Gastroesophageal sphincter (tissue), 4 donors: ENCODE data around the gene TLE2. TPM values are rescaled to one million over a fixed set of nuclear protein-coding genes. Genes with fewer than 3 reads are reported as not detected.

Source experiments
- ATAC-seq: fragments of 150-250 bp; one replicate; pipeline ENCODE4 v1.9.1; 2016; ENCODE audit warnings: mild to moderate bottlenecking, moderate library complexity
- H3K27ac ChIP-seq, 4 donors: fragments of 200-600 bp; sonication (generic) in 3 of 4; 1 replicate in 3 of 4; 2 replicates in 1 of 4; pipeline ENCODE4 v1.5.1; 2016 to 2019
- H3K27me3 ChIP-seq: fragments of 200-600 bp; sonication (generic); one replicate; pipeline ENCODE4 v1.5.1; 2019
- H3K36me3 ChIP-seq, 2 donors: fragments of 200-600 bp; sonication (generic); one replicate each; pipeline ENCODE4 v1.5.1; 2019; ENCODE audit warnings: control low read depth in 1 of 2
- H3K4me1 ChIP-seq, 3 donors: fragments of 200-600 bp; sonication (generic); 1 replicate in 2 of 3; 2 replicates in 1 of 3; pipeline ENCODE4 v1.5.1; 2016 to 2019; ENCODE audit warnings: control low read depth in 2 of 3
- H3K4me3 ChIP-seq, 2 donors: fragments of 200-600 bp; sonication (generic); one replicate each; pipeline ENCODE4 v1.5.1; 2019; ENCODE audit warnings: mild to moderate bottlenecking in 1 of 2, moderate library complexity in 1 of 2
- H3K9me3 ChIP-seq, 3 donors: fragments of 200-600 bp; sonication (generic); one replicate each; pipeline ENCODE4 v1.5.1; 2017 to 2019; ENCODE audit warnings: control low read depth in 2 of 3
- EP300 ChIP-seq: sonication (generic); formaldehyde crosslinking; IDR thresholded peaks from one replicate; pipeline ENCODE4 v1.6.1; 2017; ENCODE audit warnings: antibody characterized with exemption, mild to moderate bottlenecking
- POLR2A ChIP-seq, 2 donors: fragments of 450-650 bp; IDR thresholded peaks; one replicate each; pipeline ENCODE4 v1.6.1; 2017; ENCODE audit warnings: antibody characterized with exemption in 2 of 2, mild to moderate bottlenecking in 2 of 2, moderate library complexity in 1 of 2
- POLR2AphosphoS5 ChIP-seq: sonication (generic); formaldehyde crosslinking; IDR thresholded peaks from one replicate; pipeline ENCODE4 v1.6.1; 2017; ENCODE audit warnings: antibody characterized with exemption
- WGBS, 2 donors: methylation state at CpG; one replicate each; pipeline ENCODE4 v1.1.5; 2018; ENCODE audit warnings: low coverage in 1 of 2; 5-methylcytosine and 5-hydroxymethylcytosine counted together
- total RNA-seq, 4 donors: library from RNA; depleted of rRNA; stranded (reverse); fragments of >200 nt; gene quantifications; one replicate each; pipeline ENCODE4 v1.1.0, GENCODE V29; 2016
- TF ChIP-seq, protein P1 (sequence below), 4 experiments: fragments of 200-600 bp in 2 of 4; fragments of 450-650 bp in 2 of 4; sonication (generic) in 1 of 4; IDR thresholded peaks; one replicate each; pipeline ENCODE4 v1.5.1; 2017 to 2019; ENCODE audit warnings: antibody characterized with exemption in 4 of 4, mild to moderate bottlenecking in 2 of 4, moderate library complexity in 2 of 4

TLE2 gene
- total RNA-seq, 4 donors from 2014 or later, result 27.1 to 46.1 (median 34.4) TPM

DNA sequence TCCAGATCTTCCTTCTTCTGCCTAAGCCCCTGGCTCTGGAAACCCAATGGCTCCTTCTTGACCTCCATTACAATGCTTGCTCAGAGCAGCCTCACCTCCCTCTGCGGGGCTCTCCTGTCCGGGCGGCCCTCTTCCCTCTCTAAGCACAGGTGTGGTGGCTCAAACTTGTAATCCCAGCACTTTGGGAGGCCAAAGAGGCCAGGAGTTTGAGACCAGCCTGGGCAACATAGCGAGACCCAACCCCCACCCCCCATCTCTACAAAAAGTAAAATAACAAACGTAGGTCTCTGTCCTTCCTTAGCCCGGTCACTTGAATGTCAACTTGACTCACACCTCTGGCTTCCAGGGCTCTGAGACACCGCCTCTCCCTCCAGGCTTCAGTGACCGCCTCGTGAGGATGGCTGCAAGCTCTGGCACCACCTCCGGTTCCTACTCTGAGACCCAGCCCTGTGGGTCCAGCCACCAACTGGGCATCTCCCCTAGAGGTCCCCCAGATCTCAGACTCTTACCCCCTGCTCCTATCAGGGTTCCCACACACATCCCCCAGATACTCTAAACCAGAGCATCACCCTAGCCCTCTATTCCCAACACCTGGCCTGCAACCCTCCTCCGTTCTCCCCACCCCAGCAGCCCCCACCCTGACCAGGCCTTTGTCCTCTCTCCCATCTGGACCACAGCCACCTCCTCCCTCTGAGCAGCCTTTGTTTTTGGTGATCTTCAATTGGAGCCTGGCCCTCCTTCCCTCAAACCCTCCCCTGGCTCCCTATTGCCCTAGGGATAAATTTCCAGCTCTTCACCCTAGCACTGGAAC is 4.7 kb upstream of the TLE2 start:
- H3K4me1 ChIP-seq, result peaks cover 0 to 38% (median 17%) of the 10 kb centered on the region in 3 donors
- H3K4me3 ChIP-seq, result no peak overlapping the region
- WGBS, 2 donors, result 75 to 78% methylated on average over 3 to 5 of the region's 11 CpGs
- H3K36me3 ChIP-seq, result no peaks in the 10 kb centered on the region
- no peaks in the 10 kb centered on the region for H3K27me3 ChIP-seq
- H3K9me3 ChIP-seq, result no peaks in the 10 kb centered on the region
- H3K27ac ChIP-seq, result peak overlapping the region in 1 of 4 donors; percentile 93
- no peak for ATAC-seq
- TF ChIP-seq POLR2A (IDR thresholded peaks at IDR 0.05) (no peak), EP300 (no peak), POLR2AphosphoS5 (no peak)
- TF ChIP-seq, protein P1, sequence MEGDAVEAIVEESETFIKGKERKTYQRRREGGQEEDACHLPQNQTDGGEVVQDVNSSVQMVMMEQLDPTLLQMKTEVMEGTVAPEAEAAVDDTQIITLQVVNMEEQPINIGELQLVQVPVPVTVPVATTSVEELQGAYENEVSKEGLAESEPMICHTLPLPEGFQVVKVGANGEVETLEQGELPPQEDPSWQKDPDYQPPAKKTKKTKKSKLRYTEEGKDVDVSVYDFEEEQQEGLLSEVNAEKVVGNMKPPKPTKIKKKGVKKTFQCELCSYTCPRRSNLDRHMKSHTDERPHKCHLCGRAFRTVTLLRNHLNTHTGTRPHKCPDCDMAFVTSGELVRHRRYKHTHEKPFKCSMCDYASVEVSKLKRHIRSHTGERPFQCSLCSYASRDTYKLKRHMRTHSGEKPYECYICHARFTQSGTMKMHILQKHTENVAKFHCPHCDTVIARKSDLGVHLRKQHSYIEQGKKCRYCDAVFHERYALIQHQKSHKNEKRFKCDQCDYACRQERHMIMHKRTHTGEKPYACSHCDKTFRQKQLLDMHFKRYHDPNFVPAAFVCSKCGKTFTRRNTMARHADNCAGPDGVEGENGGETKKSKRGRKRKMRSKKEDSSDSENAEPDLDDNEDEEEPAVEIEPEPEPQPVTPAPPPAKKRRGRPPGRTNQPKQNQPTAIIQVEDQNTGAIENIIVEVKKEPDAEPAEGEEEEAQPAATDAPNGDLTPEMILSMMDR (IDR thresholded peaks at IDR 0.05), result no peak

DNA sequence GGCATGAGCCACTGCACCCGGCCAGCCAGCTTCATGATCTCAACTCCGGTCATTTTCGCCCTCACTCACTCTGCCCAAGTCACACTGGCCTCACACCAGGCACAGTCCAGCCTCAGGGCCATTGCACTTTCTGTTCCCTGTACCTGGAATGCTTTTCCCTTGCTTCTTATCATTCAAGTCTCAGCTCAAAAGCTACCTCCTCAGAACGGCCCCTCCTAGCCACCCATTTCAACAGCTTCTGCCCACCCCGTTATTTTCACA is 2.5 kb upstream of the TLE2 start:
- H3K4me3 ChIP-seq, result no peak overlapping the region
- WGBS, 2 donors, result 64 to 74% methylated on average over 5 of the region's 5 CpGs
- no peak for TF ChIP-seq POLR2AphosphoS5
- TF ChIP-seq, protein P1 (IDR thresholded peaks at IDR 0.05), result no peak
- TF ChIP-seq POLR2A (IDR thresholded peaks at IDR 0.05), result no peak
- TF ChIP-seq EP300, result no peak
- H3K27me3 ChIP-seq, result no peaks in the 10 kb centered on the region
- H3K36me3 ChIP-seq, result no peaks in the 10 kb centered on the region
- H3K4me1 ChIP-seq, result peaks cover 0 to 47% (median 23%) of the 10 kb centered on the region in 3 donors
- H3K27ac ChIP-seq, result no peak overlapping the region
- ATAC-seq, result no peak
- no peaks in the 10 kb centered on the region for H3K9me3 ChIP-seq

DNA sequence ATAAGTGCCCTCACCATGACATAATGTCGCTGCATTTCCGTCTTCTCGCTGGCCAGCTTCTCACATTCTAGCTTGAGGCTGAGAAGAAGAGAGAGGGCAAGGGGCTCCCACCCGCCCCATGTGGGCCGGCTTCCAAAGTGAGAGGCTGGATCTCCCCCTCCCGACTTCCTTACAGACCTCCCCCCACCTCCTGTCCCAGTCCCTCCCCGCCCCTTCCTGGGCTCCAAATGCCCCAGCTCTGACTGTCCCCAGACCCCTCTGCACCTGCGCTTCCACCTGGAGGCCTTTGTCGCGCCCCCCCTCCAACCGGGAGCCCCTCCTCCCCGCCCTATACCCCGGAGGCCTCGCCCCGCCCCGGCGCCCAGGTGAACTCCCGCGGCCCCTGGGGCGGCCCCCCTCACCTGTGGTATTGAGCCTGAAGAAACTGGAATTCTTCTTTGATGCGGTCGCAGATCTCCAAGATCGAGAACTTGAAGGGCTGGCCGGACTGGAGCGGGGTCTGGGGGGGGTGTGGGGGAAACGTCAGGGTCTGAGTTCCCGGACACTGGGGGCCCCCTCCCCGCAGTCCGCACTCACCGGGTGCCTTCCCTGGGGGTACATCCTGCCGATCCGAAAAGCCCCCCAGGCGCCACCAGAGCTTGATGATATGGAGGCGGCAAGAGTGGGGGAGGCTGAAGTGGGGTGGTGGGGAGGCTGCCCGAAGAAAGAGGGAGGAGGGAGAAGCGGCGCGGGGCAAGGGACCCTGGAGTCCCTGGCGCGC is 595 bp downstream of the TLE2 start:
- H3K36me3 ChIP-seq, result peaks cover 0 to 6% of the 10 kb centered on the region in 2 donors
- 19 to 20% methylated on average over 1 to 7 of the region's 40 CpGs for WGBS, 2 donors
- peak overlapping the region; percentile 43 to 76 for H3K4me3 ChIP-seq
- H3K27me3 ChIP-seq, result no peaks in the 10 kb centered on the region
- no peaks in the 10 kb centered on the region for H3K9me3 ChIP-seq
- TF ChIP-seq, protein P1 (IDR thresholded peaks at IDR 0.05), result no peak
- TF ChIP-seq POLR2A (IDR thresholded peaks at IDR 0.05) (no peak), EP300 (no peak), POLR2AphosphoS5 (no peak)
- H3K4me1 ChIP-seq, result peaks cover 0 to 23% (median 9%) of the 10 kb centered on the region in 3 donors
- peak; percentile 15 for ATAC-seq
- H3K27ac ChIP-seq, result peak overlapping the region in 3 of 4 donors; percentile 69 to 82 (median 71)

DNA sequence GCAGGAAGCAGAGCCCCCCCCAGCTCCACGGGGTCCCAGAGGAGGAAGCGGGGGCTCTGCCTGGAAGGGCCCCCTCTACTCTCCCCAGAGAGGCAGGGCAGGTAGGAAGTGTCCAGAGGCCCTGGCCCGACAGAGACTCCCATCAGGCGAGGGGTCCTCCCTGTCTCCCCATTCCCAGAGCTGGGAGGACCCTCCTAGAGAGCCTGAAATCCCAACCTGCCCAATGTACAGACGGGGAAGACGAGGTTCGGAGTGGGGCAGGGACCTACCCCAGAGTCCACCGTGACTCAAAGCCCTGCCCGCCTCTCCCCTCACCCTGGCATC is 1.1 kb downstream of the TLE2 start:
- no peaks in the 10 kb centered on the region for H3K9me3 ChIP-seq
- peaks cover 0 to 23% (median 9%) of the 10 kb centered on the region in 3 donors for H3K4me1 ChIP-seq
- no peak for TF ChIP-seq EP300
- no peak for TF ChIP-seq POLR2A (IDR thresholded peaks at IDR 0.05)
- TF ChIP-seq, protein P1 (IDR thresholded peaks at IDR 0.05), result no peak
- TF ChIP-seq POLR2AphosphoS5, result no peak
- 68% methylated on average over 4 of the region's 9 CpGs; no CpG with 5 or more reads in 1 of the 2 donors for WGBS, 2 donors
- ATAC-seq, result no peak
- H3K36me3 ChIP-seq, result peaks cover 0 to 6% of the 10 kb centered on the region in 2 donors
- H3K27me3 ChIP-seq, result no peaks in the 10 kb centered on the region
- peak overlapping the region in 1 of 2 donors; percentile 76 for H3K4me3 ChIP-seq
- peak overlapping the region in 3 of 4 donors; percentile 69 to 82 (median 71) for H3K27ac ChIP-seq
